ENCODE data around the gene DMRTB1.

Gene DMRTB1

GRCh38 chr1:53485478-53486394 is 26.5 kb downstream of the DMRTB1 start:
- H3K27ac ChIP-seq: no peak overlapping the region
- peaks cover 0 to 70% of the 10 kb centered on the region in 2 donors for H3K27me3 ChIP-seq
- no peaks in the 10 kb centered on the region for H3K36me3 ChIP-seq
- peaks cover 0 to 5% (median 0%) of the 10 kb centered on the region in 4 donors for H3K4me1 ChIP-seq
- intact Hi-C loops (cut with DNase I; ENCODE audit: low total_unique reads): loop anchor here (2.0 to 10.0 kb wide), 2 partner anchors 189 to 269 kb away; no protein-coding TSS in a partner anchor
- peak; percentile 76 to 87 for TF ChIP-seq CTCF (IDR thresholded peaks at IDR 0.05)
- H3K4me3 ChIP-seq: no peak overlapping the region
- peak; percentile 69 to 81 for DNase-seq
- peaks cover 0 to 4% (median 0%) of the 10 kb centered on the region in 3 donors for H3K9me3 ChIP-seq

GRCh38 chr1:53486395-53487026 is 27.3 kb downstream of the DMRTB1 start:
- H3K36me3 ChIP-seq: no peaks in the 10 kb centered on the region
- peaks cover 0 to 69% of the 10 kb centered on the region in 2 donors for H3K27me3 ChIP-seq
- intact Hi-C loops (cut with DNase I; ENCODE audit: low total_unique reads): loop anchor here (10.0 kb wide), 1 partner anchor 188 kb away; no protein-coding TSS in a partner anchor
- H3K27ac ChIP-seq: no peak overlapping the region
- no peak for DNase-seq
- H3K4me3 ChIP-seq: no peak overlapping the region
- H3K4me1 ChIP-seq: peaks cover 0 to 5% (median 0%) of the 10 kb centered on the region in 4 donors
- peaks cover 0 to 4% (median 0%) of the 10 kb centered on the region in 3 donors for H3K9me3 ChIP-seq
- no peak for TF ChIP-seq CTCF (IDR thresholded peaks at IDR 0.05)

GRCh38 chr1:53490351-53490750 is 31.2 kb downstream of the DMRTB1 start:
- DNase-seq: no peak
- H3K27ac ChIP-seq: no peak overlapping the region
- H3K9me3 ChIP-seq: peaks cover 0 to 4% (median 0%) of the 10 kb centered on the region in 3 donors
- H3K36me3 ChIP-seq: no peaks in the 10 kb centered on the region
- intact Hi-C loops (cut with DNase I; ENCODE audit: low total_unique reads): no loop called here
- peaks cover 0 to 43% of the 10 kb centered on the region in 2 donors for H3K27me3 ChIP-seq
- no peak for TF ChIP-seq CTCF (IDR thresholded peaks at IDR 0.05)
- H3K4me3 ChIP-seq: no peak overlapping the region
- peaks cover 0 to 5% (median 0%) of the 10 kb centered on the region in 4 donors for H3K4me1 ChIP-seq

- Histone ChIP-seq H3K4me3 (no peak overlapping the region), H3K4me1 (no peaks in the 10 kb centered on the region), H3K27ac (no peak overlapping the region), H3K9me3 (no peaks in the 10 kb centered on the region), H3K36me3 (no peaks in the 10 kb centered on the region), H3K27me3 (peaks cover 0 to 36% of the 10 kb centered on the region in 2 donors)
- TF ChIP-seq CTCF (IDR thresholded peaks at IDR 0.05): no peak
- intact Hi-C loops (cut with DNase I; ENCODE audit: low total_unique reads): no loop called here
- DNase-seq: peak in 1 of 2 donors; percentile 52
These were observed 36.6 kb downstream of the DMRTB1 start for GRCh38 chr1:53495633-53496345.

GRCh38 chr1:53498555-53499131 is 39.4 kb downstream of the DMRTB1 start:
- DNase-seq: no peak
- intact Hi-C loops (cut with DNase I; ENCODE audit: low total_unique reads): no loop called here
- peaks cover 0 to 42% of the 10 kb centered on the region in 2 donors for H3K27me3 ChIP-seq

More at GRCh38 chr1:53498555-53499131, 39.4 kb downstream of the DMRTB1 start:
- Histone ChIP-seq H3K27ac (no peak overlapping the region), H3K4me3 (no peak overlapping the region), H3K4me1 (no peaks in the 10 kb centered on the region), H3K36me3 (no peaks in the 10 kb centered on the region), H3K9me3 (no peaks in the 10 kb centered on the region)
- no peak for TF ChIP-seq CTCF (IDR thresholded peaks at IDR 0.05)

Measured in tibial artery (tissue), 4 donors.